ENCODE results near the gene NNAT.
"Not testable (repeated sequence)": the region's sequence is repeated elsewhere in the genome, so short reads cannot be mapped to it uniquely, and the experiment has no call there.

Gene NNAT

DNA sequence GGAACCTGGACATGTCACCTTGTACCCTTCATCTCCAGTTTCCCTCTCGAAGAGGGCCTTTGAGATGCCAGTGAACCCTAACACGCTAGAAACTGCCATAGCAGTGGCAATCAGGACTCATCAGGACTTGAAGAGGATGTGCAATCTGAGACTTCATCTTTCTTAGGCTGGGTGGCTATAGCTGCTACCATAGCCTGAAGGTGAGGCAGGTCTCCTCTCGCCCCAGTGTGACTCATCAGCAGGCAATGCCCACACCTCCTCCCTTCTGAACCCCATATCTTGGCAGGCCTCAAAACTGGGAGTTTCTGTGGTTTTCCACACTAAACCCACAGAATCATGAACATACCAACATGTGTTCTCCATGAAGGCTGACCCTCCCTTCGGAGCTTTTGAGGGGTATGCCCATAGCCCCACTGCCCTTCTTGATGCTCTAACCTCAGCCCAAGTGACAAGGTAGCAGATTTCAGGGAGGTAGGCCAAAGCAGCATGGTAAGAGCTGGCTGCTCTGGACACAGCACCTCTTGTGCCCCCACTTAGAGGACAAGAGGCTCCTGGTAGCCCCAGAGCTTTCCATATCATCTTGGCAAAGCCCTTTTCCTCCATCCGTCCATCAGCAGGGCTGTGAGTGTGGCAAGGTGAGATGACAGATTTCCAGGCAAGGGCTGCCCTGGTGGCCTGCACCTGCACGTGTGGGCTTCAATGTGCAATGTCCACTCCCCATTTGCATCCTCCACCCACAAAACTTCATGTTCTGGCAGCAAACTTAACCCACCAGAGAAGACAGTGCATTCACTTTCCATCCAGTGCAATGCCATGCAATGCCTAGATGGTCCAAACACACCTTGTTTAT, 4.0 kb downstream of the NNAT start:
- DNase-seq = peak; percentile 68

DNA sequence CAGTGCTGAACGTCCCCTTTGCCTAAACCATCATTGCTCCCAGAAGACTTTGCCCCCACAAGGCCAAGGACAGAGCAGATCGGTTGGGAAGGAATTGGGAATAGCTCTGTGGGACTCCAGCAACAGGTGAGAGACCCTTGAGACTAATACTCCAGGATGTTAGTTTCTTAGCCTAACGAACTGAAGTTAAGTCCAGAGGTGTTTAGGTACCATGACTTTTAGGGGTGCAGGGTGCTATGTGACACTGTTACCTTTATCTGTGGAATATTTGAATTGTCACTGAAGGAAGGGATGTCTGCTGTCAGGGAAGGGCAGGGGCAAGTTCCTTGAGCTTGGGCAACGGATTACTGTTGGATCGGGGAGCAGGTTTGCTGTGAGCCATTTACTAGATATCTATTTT, 4.8 kb downstream of the NNAT start:
- no peak for DNase-seq

- peak; percentile 64 for DNase-seq
Measured at GRCh38 chr20:37526238-37526838, 5.3 kb downstream of the NNAT start.

GRCh38 chr20:37526839-37527637, 6.0 kb downstream of the NNAT start:
- no peak for DNase-seq

DNA sequence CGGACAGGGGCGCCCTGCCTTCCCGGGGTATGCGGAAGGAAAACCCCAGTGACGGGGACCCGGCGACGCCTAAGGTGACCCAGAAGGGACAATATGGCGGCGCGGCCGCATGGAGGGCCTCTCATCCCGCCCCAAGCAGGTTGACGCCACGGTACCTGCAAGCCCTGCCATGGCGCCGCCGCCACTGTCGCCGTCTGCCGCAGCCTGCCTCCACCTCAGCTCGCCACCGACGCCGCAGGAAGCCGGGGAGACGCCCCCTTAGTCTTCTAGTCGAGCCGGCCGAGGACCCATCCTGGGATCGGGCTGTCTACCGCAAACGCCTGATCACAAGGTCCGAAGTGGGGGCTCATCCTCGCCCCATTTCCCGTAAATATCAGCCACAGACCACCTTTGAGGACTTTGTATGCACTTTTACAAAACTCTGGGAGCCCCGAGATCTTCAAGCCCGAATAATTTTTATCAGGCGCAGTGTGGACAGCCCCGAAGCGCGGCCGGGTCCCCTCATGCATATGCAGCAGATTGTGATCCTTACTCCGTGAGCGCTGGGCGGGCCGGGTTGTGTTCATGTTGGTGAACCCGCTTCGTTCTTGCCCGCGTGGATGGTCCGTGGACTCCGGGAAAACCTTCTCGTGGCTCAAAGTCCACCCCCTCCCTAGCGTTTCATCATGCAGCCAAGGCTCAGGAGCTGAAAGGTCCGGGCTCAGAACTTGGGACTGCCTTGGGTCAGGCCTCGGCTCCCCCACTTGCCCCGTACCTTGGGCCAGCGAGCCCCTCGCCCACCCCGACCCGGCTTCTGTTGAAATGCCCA, 6.8 kb downstream of the NNAT start, which contains the start of gene BLCAP:
TSS of gene BLCAP (minus strand) at position 239 of the 808 bp plus-strand sequence. CDS start 8,702 bp downstream, outside the sequence.
- peak; percentile 85 for DNase-seq

DNA sequence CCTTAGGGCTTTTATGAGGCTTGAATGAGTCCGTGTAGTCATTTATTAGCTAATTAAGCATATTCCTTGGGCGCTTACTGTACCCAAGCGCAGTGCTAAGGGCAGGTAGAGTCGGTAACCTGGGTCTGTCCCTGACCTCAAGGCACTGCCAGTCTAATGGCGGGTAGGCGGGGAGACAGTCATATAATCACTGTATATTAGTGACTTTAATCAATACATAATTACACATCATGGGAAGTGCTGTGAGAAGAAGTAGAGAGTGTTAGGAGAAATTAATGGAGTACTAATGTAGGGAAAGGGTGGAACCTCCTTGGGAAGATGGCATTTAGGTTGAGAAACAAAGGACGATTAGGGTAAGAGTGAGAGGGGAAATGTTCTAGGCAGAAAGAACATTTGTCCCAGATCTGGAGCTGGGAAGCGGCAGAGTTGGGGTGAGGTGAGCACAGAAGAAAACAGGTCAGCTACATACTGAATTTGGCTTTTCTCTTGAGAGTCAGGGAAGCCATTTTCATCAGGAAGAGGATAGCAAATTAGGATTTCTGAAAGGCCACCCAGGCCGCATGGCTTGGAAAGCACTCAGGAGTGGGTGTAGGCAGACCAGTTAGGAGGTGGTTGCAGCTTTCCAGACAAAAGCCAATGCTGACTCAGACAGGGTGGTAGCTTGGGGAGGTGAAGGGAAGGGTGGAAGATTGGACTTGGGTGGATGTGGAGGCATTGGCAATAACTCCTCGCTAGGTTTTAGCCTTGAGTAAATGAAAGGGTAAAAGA, 7.6 kb downstream of the NNAT start:
- DNase-seq = no peak

DNA sequence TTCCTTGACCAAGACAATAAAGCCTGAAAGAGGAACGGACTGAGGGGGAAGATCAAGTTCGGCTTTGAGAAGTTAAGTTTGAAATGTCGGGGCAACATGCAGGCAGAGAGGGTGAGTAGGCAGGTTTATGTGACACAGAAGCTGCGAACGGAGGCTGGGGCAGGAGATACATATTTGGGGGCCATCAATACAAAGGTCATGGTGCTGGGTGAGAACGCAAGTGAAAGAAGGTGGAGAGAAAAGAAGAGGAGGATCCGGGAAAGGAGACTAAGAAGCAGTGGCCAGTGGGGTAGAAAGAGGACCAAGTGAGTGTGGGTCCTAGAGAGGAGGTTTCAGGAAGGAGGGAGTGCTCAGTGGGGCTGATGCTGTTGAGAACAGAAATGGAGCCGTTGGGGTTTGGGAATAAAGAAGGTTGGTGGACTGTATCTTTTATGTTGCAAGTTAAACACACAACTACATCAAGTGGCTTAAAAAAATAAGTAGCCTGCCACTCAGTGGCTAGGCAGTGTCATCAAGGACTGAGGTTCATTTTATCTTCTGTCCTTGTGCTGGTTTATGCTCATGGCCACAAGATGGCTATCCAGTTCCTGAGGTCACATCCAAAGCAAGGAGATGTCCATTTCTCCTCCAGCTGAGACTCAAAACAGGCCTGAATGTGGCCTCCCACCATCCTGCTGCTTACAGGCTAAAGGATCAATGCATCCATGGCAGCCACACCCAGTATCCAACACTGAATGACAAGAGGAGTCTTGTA, 8.3 kb downstream of the NNAT start:
- DNase-seq = no peak

GRCh38 chr20:37529968-37530600, 9.0 kb downstream of the NNAT start:
- DNase-seq = no peak

- DNase-seq = no peak
Measured at GRCh38 chr20:37530696-37531095, 9.6 kb downstream of the NNAT start.

DNA sequence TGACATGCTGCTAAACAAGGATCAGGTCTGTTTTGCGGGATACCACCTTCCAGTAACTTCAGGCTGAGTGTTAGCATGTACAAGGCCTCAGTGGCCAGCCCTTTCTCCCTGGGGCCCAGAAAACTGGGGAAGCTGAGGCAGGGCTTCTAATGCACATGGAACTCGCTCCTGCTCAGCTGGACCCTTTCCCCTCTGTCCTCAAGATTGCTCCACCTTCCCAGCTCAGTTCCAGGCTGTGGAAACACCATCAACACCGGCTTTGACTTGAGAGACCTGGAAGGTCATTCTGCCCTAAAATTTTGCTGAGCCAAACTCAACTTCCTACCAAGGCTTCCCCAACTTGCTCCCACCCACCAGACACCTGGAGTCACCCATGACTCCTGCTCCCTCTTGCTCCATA, 10.8 kb downstream of the NNAT start:
- DNase-seq = no peak

- no peak for DNase-seq
Measured at GRCh38 chr20:37533154-37533715, 12.2 kb downstream of the NNAT start.

DNA sequence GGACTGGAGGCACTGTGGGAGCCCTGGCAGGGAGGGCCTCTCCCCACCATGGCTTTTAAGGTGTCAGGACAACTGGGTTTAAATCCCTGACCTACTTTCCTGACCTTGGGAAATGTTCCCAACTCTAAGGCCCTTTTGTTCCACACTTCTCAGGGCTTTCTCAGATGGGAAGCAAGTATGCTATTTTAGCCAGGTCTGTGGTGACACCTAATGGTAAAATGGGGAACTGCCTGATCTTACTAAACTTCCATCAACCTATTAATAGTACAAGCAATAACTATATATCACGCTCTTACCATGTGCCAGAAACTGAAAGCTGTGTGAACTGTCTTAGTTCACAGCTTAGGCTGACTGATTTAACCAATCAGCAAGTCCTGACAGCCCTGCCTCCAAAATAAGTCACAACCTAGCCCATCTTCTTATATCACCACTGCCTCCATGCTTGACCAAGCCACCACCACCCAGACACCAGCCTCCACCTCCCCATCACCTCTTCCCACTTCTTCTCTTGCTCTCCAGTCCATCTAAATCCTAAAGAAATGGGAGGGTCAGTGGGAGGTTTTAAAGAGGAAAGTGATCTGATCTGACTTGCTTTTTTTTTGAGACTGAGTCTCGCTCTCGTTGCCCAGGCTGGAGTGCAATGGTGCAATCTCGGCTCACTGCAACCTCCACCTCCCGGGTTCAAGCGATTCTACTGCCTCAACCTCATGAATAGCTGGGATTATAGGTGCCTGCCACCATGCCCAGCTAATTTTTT, 13.5 kb downstream of the NNAT start:
- peak; percentile 83 for DNase-seq

DNA sequence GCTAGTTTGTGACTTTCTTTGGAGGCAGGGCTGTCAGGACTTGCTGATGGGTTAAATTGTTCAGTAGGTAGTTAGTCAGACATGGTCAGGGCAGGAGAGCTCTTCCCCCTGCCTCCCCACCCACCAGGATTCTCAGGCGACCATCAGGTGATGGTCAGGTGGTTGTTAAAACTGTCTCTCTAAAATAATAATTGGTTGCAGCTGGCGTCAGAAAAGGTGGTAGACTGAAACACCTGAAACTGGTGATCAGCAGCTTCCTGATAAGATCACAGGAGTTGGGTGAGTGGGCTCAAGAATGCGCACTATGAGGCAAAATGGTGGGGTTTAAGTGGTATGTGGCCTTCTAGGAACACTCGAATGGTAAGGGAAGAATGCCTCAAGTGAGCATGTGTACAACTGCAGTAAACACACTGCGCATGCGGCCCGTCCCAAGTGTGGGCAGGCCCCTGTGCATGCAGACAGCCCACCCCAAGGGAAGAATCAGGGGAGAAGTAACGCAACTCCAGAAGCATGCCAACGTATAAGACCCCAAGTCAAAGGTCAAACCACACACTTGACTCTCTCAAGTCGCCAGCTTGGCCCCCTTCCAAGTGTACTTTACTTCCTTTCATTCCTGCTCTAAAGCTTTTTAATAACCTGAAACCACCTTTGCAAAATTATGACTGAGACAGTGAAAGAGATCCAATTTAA, 14.5 kb downstream of the NNAT start:
- no peak for DNase-seq

DNA sequence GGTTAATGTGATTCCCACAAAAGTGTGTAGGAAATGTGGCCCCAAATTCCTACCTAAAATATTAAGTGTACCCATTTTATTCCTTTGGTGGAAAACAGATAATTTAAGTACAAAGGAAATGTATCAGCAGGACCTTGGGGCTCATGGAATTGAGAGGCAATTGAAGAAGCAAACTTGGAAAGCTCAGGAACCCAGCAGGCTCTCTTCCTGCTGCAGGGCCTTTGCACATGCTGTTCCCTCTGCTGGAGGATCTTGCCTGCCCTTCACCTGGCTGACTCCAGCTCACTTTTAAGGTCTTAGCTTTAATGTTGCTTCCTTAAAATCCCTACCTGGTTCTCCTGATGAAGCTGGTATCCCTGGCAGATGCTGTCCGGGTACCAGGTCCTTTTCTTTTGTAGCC, 16.5 kb downstream of the NNAT start:
- no peak for DNase-seq

DNA sequence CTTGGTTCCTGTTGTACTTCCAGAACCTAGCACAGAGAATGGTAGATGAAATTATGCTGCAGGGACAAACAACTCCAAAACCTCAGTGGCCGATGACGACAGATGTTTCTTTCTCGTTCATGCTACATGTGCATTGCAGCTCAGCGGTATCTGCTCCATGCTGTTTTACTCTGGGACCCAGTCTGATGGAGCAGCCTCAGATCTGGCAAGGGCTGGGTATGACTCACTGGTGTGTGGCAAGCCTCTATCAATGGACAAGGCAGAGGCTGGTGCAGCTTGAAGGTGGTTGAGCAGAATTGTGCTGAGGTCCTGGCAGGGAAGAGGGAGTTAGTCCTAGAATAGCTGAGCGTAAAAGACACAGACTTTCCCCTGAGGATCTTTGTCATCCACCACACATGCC, 17.0 kb downstream of the NNAT start:
- DNase-seq = peak; percentile 43

- no peak for DNase-seq
Measured at GRCh38 chr20:37539424-37539823, 18.4 kb downstream of the NNAT start.

GRCh38 chr20:37540001-37540400, 19.0 kb downstream of the NNAT start:
- no peak for DNase-seq

DNA sequence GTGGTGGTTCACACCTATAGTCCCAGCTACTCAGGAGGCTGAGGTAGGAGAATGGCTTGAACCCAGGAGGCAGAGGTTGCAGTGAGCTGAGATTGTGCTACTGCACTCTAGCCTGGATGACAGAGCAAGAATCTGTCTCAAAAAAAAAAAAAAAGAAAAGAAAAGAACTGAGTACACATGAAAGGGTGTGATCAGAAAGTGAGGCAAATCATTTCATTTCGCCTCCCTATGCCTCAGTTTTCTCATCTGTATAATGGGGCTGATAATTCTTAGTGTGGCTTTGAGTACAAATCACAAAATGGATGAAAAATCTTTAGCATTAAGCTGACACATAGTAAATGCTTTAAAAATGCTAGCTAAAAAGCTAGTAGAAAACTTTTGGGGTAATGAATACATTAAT, 19.8 kb downstream of the NNAT start:
- DNase-seq = not testable (repeated sequence)

GRCh38 chr20:37541326-37541725, 20.3 kb downstream of the NNAT start:
- no peak for DNase-seq

Measured in fibroblast of upper back skin (primary cell).